HEK293T (cell line): ENCODE results near the gene NMNAT2.

Experiments
- ARNT ChIP-seq: fragments of 450-650 bp; IDR thresholded peaks from 2 replicates; pipeline ENCODE4 v1.6.1; 2017; ENCODE audit warnings: mild to moderate bottlenecking
- BHLHE40 ChIP-seq: fragments of 450-650 bp; IDR thresholded peaks from 2 replicates; pipeline ENCODE4 v1.6.1; 2016; ENCODE audit warnings: mild to moderate bottlenecking, moderate library complexity, borderline replicate concordance
- CTBP1 ChIP-seq: fragments of 450-650 bp; IDR thresholded peaks from 2 replicates; pipeline ENCODE4 v1.6.1; 2016; ENCODE audit warnings: borderline replicate concordance
- ELF4 ChIP-seq: fragments of 450-650 bp; IDR thresholded peaks from 2 replicates; pipeline ENCODE4 v1.6.1; 2017; ENCODE audit warnings: antibody characterized with exemption
- FOXA1 ChIP-seq: fragments of 450-650 bp; IDR thresholded peaks from 2 replicates; pipeline ENCODE4 v1.6.1; 2016; ENCODE audit warnings: mild to moderate bottlenecking
- FOXK2 ChIP-seq: fragments of 450-650 bp; IDR thresholded peaks from 2 replicates; pipeline ENCODE4 v1.6.1; 2016; ENCODE audit warnings: mild to moderate bottlenecking
- FOXM1 ChIP-seq: fragments of 450-650 bp; IDR thresholded peaks from 2 replicates; pipeline ENCODE4 v1.6.1; 2017; ENCODE audit warnings: mild to moderate bottlenecking, borderline replicate concordance
- L3MBTL2 ChIP-seq: fragments of 450-650 bp; conservative IDR thresholded peaks from 2 replicates; pipeline ENCODE4 v1.6.1; 2016; ENCODE audit warnings: mild to moderate bottlenecking
- SP1 ChIP-seq: fragments of 450-650 bp; IDR thresholded peaks from 2 replicates; pipeline ENCODE4 v1.6.1; 2017
- SUZ12 ChIP-seq: fragments of 450-650 bp; IDR thresholded peaks from 2 replicates; pipeline ENCODE4 v1.6.1; 2016; ENCODE audit warnings: mild to moderate bottlenecking
- TARDBP ChIP-seq: fragments of 450-650 bp; IDR thresholded peaks from 2 replicates; pipeline ENCODE4 v1.6.1; 2016
- ZNF384 ChIP-seq: fragments of 450-650 bp; IDR thresholded peaks from 2 replicates; pipeline ENCODE4 v1.6.1; 2016
- TF ChIP-seq, protein P1 (sequence below): fragments of 450-650 bp; IDR thresholded peaks from 2 replicates; pipeline ENCODE4 v1.6.1; 2016

DNA sequence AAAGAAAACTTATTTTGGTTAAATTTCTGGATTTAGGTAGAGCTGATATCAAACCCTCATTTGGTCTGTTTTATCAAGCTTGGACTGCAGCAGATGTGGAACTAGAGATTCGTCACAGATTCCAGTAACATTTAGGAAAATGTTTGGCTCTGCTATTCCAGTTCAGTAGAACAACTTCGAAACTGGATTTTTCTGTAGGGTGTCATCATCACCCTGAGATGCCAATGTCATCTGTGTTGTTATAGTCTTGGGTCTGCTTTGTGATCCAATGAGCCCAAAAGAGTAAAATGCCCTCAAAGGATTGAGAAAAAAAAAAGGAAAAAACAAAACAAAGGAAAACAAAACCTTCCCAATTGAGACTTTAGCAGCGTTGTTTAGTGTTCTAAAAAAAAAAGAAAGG lies 176.7 kb downstream of the NMNAT2 start:
- TF ChIP-seq SP1 (no peak), FOXA1 (no peak), ELF4 (no peak), BHLHE40 (no peak), L3MBTL2 (no peak), ARNT (no peak), SUZ12 (no peak), FOXM1 (no peak), TARDBP (no peak), ZNF384 (no peak), CTBP1 (no peak), FOXK2 (no peak)
- TF ChIP-seq, protein P1, sequence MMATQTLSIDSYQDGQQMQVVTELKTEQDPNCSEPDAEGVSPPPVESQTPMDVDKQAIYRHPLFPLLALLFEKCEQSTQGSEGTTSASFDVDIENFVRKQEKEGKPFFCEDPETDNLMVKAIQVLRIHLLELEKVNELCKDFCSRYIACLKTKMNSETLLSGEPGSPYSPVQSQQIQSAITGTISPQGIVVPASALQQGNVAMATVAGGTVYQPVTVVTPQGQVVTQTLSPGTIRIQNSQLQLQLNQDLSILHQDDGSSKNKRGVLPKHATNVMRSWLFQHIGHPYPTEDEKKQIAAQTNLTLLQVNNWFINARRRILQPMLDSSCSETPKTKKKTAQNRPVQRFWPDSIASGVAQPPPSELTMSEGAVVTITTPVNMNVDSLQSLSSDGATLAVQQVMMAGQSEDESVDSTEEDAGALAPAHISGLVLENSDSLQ = no peak
